GM12892 (cell line): ENCODE results near the gene RFX6.

ENCODE experiments used
- POLR2AphosphoS5 ChIP-seq: IDR thresholded peaks from 2 replicates; pipeline ENCODE4 v1.6.1; 2011; ENCODE audit warnings: low read depth, low read length, control low read depth
- TAF1 ChIP-seq: IDR thresholded peaks from 2 replicates; pipeline ENCODE4 v1.6.1; 2011; ENCODE audit warnings: low read depth, mild to moderate bottlenecking, control low read depth, low read length, borderline replicate concordance

DNA sequence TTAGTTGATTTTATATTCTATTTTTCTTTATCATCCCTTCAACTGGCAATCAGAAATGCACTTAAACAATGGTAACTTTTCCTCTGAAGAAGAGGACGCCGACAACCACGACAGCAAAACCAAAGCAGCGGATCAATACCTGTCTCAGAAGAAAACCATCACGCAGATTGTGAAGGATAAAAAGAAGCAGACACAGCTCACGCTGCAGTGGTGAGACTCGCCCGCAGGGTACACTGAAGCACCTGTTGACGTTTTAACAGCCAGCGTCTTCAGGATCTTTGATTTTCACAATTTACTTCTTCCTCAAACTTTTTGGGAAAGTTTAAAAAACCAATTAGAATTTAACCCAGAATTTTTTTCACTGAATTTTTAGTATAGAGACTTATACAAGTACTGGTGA lies 701 bp downstream of the RFX6 start:
- TF ChIP-seq POLR2AphosphoS5 (no peak), TAF1 (no peak)
